Testis (tissue), 5 donors: ENCODE measurements around the gene BTG4. TPM values are rescaled to one million over a fixed set of nuclear protein-coding genes. Genes with fewer than 3 reads are reported as not detected.

Experiments used
- DNase-seq: peaks from one replicate; pipeline ENCODE4 v3.0.0-alpha.2; 2019
- H3K27ac ChIP-seq, 2 donors: fragments of 200-600 bp; sonication (generic); one replicate each; pipeline ENCODE4 v1.5.1; 2019
- H3K27me3 ChIP-seq: fragments of 200-600 bp; sonication (generic); one replicate; pipeline ENCODE4 v1.5.1; 2019
- H3K36me3 ChIP-seq: fragments of 200-600 bp; sonication (generic); one replicate; pipeline ENCODE4 v1.5.1; 2017; ENCODE audit warnings: low read depth; ENCODE audit errors: missing control alignments
- H3K4me1 ChIP-seq: fragments of 200-600 bp; sonication (generic); one replicate; pipeline ENCODE4 v1.5.1; 2019
- H3K4me3 ChIP-seq, 2 donors: fragments of 200-600 bp; sonication (generic); one replicate each; pipeline ENCODE4 v1.5.1; 2017 to 2019
- H3K9me3 ChIP-seq: fragments of 200-600 bp; sonication (generic); one replicate; pipeline ENCODE4 v1.5.1; 2017
- POLR2A ChIP-seq: fragments of 450-650 bp; IDR thresholded peaks from one replicate; pipeline ENCODE4 v1.6.1; 2017; ENCODE audit warnings: antibody characterized with exemption, mild to moderate bottlenecking, moderate library complexity
- WGBS, 2 donors: methylation state at CpG; one replicate each; pipeline ENCODE4 v1.1.5; 2018; 5-methylcytosine and 5-hydroxymethylcytosine counted together
- intact Hi-C: fragments of 100-400 bp; cut with DNase I; formaldehyde crosslinking; loops from one replicate; pipeline ENCODE4 v1.15.1; 2023; ENCODE audit warnings: low total_unique reads
- long read RNA-seq, 2 donors: transcript quantifications; one replicate each; lab custom pipeline, GENCODE V29; 2026
- polyA plus RNA-seq: library from polyadenylated mRNA; stranded (reverse); fragments of 350-450 nt; fragmentation: Illumina TruSeq; extraction: RNeasy Lipid Tissue Mini Kit (QIAGEN cat#74804); gene quantifications from one replicate; pipeline ENCODE4 v1.2.3, GENCODE V29; 2014; ENCODE audit warnings: low read depth, low replicate concordance; ENCODE audit not compliant: insufficient read depth
- total RNA-seq, 2 donors: library from RNA; depleted of rRNA; stranded (reverse); fragments of >200 nt; gene quantifications; one replicate each; pipeline ENCODE4 v1.2.3, GENCODE V29; 2016
- TF ChIP-seq, protein P1 (sequence below), 3 experiments: fragments of 450-650 bp in 2 of 3; fragments of 200-600 bp in 1 of 3; sonication (generic) in 1 of 3; IDR thresholded peaks; one replicate each; pipeline ENCODE4 v1.5.1; 2016 to 2019; ENCODE audit warnings: antibody characterized with exemption in 3 of 3, mild to moderate bottlenecking in 2 of 3, moderate library complexity in 1 of 3

The BTG4 gene
- total RNA-seq (10 to 100 TPM in 1 of 2 donors, 1 to 10 TPM in 1; 8.7 to 26.6 TPM), polyA plus RNA-seq (36.8 TPM)
- long read RNA-seq, donor 1, result 0 reads
- long read RNA-seq, donor 2, result 0 reads

- WGBS, 2 donors, result 4 to 20% methylated on average over 4 to 89 of the region's 90 CpGs
- H3K4me3 ChIP-seq, result peak within 1 kb of the TSS; percentile 46 to 64
- H3K4me1 ChIP-seq, result no peaks in the 10 kb centered on the region
- TF ChIP-seq, protein P1, sequence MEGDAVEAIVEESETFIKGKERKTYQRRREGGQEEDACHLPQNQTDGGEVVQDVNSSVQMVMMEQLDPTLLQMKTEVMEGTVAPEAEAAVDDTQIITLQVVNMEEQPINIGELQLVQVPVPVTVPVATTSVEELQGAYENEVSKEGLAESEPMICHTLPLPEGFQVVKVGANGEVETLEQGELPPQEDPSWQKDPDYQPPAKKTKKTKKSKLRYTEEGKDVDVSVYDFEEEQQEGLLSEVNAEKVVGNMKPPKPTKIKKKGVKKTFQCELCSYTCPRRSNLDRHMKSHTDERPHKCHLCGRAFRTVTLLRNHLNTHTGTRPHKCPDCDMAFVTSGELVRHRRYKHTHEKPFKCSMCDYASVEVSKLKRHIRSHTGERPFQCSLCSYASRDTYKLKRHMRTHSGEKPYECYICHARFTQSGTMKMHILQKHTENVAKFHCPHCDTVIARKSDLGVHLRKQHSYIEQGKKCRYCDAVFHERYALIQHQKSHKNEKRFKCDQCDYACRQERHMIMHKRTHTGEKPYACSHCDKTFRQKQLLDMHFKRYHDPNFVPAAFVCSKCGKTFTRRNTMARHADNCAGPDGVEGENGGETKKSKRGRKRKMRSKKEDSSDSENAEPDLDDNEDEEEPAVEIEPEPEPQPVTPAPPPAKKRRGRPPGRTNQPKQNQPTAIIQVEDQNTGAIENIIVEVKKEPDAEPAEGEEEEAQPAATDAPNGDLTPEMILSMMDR (IDR thresholded peaks at IDR 0.05), result no peak
- TF ChIP-seq POLR2A, result no peak
- intact Hi-C loops, result no loop called here
- peak within 1 kb of the TSS; percentile 60 to 73 for H3K27ac ChIP-seq
- H3K36me3 ChIP-seq, result no peaks in the 10 kb centered on the region
- peak; percentile 44 for DNase-seq
- no peaks in the 10 kb centered on the region for H3K9me3 ChIP-seq
- H3K27me3 ChIP-seq, result no peaks in the 10 kb centered on the region
Observed at GRCh38 chr11:111512296-111513239, at the start of gene BTG4. Gene BTG4, minus strand, starts transcription at chr11:111512386. Its CDS starts 13,610 bp downstream, at chr11:111498776.

DNA sequence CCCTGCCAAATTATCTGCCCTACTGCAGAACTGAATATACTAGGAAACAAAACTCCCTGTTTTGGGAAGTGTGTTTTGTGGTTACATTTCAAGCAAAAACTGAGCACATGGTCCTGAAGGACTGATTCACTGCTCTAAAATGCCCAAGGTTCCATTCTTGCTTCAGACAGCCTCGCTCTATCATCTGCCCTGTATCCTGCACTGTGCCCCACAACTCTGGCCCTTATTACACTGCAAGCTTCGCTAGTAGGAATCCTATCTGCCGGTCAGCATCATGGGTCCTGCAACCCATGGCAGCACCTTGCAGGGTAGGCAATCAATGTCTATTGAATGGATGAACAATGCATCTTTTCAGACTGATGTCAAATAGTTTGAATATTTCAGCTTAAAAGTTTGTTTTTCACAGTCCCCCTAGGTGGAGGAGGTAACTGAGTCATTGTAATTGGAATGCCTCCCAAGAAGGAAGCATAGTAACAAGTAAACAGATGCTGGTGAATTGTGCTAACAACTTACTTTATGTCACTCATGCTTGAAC, 49.7 kb upstream of the BTG4 start:
- Histone ChIP-seq H3K36me3 (no peaks in the 10 kb centered on the region), H3K4me3 (no peak overlapping the region), H3K9me3 (no peaks in the 10 kb centered on the region), H3K27ac (no peak overlapping the region), H3K27me3 (no peaks in the 10 kb centered on the region), H3K4me1 (no peaks in the 10 kb centered on the region)
- TF ChIP-seq, protein P1 (IDR thresholded peaks at IDR 0.05), result no peak
- no peak for TF ChIP-seq POLR2A
- DNase-seq, result no peak
- intact Hi-C loops, result loop anchor here (10.0 kb wide), 1 partner anchor 283 kb away; no protein-coding TSS in a partner anchor
- WGBS, 2 donors, result 43 to 63% methylated on average over 3 of the region's 3 CpGs

- H3K27ac ChIP-seq, result no peak overlapping the region
- 85 to 86% methylated on average over 3 of the region's 3 CpGs for whole genome bisulfite sequencing, 2 donors
- intact Hi-C loops, result loop anchor here (10.0 kb wide), 1 partner anchor 283 kb away; no protein-coding TSS in a partner anchor
Observed at GRCh38 chr11:111561306-111561705, 49.1 kb upstream of the BTG4 start.

GRCh38 chr11:111560800-111561199, 48.6 kb upstream of the BTG4 start:
- no peak overlapping the region for H3K27ac ChIP-seq
- no peaks in the 10 kb centered on the region for H3K36me3 ChIP-seq
- TF ChIP-seq, protein P1 (IDR thresholded peaks at IDR 0.05), result peak in 1 of 3 experiments; percentile 4
- no peak for TF ChIP-seq POLR2A
- intact Hi-C loops, result loop anchor here (10.0 kb wide), 1 partner anchor 284 kb away; no protein-coding TSS in a partner anchor
- no peak overlapping the region for H3K4me3 ChIP-seq
- H3K27me3 ChIP-seq, result no peaks in the 10 kb centered on the region
- H3K9me3 ChIP-seq, result no peaks in the 10 kb centered on the region
- DNase-seq, result no peak
- no peaks in the 10 kb centered on the region for H3K4me1 ChIP-seq
- 61 to 80% methylated on average over 3 of the region's 3 CpGs for WGBS, 2 donors

More at GRCh38 chr11:111561306-111561705, 49.1 kb upstream of the BTG4 start:
- Histone ChIP-seq H3K4me1 (no peaks in the 10 kb centered on the region), H3K27me3 (no peaks in the 10 kb centered on the region), H3K4me3 (no peak overlapping the region), H3K36me3 (no peaks in the 10 kb centered on the region), H3K9me3 (no peaks in the 10 kb centered on the region)
- DNase-seq, result no peak
- TF ChIP-seq POLR2A, result no peak
- TF ChIP-seq, protein P1 (IDR thresholded peaks at IDR 0.05), result no peak
